Suprapubic skin (tissue), 4 donors: ENCODE results near the gene RFX2.

Source experiments
- POLR2A ChIP-seq, 2 donors: fragments of 450-650 bp; IDR thresholded peaks; one replicate each; pipeline ENCODE4 v1.6.1; 2017; ENCODE audit warnings: antibody characterized with exemption in 2 of 2, mild to moderate bottlenecking in 2 of 2, moderate library complexity in 2 of 2
- POLR2AphosphoS5 ChIP-seq, 3 donors: sonication (generic); formaldehyde crosslinking; IDR thresholded peaks; one replicate each; pipeline ENCODE4 v1.6.1; 2017; ENCODE audit warnings: antibody characterized with exemption in 3 of 3
- TF ChIP-seq, protein P1 (sequence below), 2 donors: fragments of 200-600 bp in 1 of 2; fragments of 450-650 bp in 1 of 2; sonication (generic) in 1 of 2; IDR thresholded peaks; one replicate each; pipeline ENCODE4 v1.5.1; 2016 to 2019; ENCODE audit warnings: antibody characterized with exemption in 2 of 2, mild to moderate bottlenecking in 1 of 2, moderate library complexity in 1 of 2

DNA sequence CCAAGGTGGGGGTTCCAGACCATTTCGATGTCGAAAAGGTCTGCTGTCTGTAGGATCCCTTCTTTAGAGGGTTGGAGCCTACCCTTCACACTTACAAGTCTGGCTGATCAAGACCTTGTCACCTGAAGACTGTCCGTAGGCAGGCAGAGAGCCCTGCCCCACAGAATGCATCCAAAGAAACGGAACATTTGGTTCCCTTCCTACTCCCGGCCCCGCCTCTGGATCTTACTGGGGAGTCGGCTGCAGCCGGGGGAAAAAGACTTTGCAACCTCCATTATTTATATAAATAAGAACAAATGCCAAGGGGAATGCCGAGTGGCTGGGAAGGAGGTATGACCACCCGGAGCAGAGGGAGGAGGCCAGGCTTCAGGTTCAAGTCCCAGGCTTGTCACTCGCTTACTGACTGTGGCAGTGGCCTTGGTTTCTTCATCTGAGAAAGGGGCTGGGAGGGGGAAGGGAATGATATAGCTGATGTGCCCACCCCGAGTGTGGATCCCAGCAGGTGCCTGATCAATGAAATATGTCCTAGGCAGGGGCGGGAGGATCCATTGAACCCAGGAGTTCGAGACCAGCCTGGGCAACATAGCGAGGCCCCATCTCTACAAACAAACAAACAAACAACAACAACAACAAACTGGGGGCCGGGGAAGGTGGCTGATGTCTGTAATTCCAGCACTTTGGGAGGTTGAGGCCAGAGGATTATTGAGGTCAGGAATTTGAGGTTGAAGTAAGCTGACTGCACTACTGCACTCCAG, 48.7 kb downstream of the RFX2 start:
- TF ChIP-seq, protein P1, sequence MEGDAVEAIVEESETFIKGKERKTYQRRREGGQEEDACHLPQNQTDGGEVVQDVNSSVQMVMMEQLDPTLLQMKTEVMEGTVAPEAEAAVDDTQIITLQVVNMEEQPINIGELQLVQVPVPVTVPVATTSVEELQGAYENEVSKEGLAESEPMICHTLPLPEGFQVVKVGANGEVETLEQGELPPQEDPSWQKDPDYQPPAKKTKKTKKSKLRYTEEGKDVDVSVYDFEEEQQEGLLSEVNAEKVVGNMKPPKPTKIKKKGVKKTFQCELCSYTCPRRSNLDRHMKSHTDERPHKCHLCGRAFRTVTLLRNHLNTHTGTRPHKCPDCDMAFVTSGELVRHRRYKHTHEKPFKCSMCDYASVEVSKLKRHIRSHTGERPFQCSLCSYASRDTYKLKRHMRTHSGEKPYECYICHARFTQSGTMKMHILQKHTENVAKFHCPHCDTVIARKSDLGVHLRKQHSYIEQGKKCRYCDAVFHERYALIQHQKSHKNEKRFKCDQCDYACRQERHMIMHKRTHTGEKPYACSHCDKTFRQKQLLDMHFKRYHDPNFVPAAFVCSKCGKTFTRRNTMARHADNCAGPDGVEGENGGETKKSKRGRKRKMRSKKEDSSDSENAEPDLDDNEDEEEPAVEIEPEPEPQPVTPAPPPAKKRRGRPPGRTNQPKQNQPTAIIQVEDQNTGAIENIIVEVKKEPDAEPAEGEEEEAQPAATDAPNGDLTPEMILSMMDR (IDR thresholded peaks at IDR 0.05), result no peak
- TF ChIP-seq POLR2A (IDR thresholded peaks at IDR 0.05) (no peak), POLR2AphosphoS5 (IDR thresholded peaks at IDR 0.05) (peak in 2 of 3 donors; percentile 30 to 41)
